ENCODE measurements around the gene MOK.
"Not testable (repeated sequence)": the region's sequence is repeated elsewhere in the genome, so short reads cannot be mapped to it uniquely, and the experiment has no call there.

The MOK gene

DNA sequence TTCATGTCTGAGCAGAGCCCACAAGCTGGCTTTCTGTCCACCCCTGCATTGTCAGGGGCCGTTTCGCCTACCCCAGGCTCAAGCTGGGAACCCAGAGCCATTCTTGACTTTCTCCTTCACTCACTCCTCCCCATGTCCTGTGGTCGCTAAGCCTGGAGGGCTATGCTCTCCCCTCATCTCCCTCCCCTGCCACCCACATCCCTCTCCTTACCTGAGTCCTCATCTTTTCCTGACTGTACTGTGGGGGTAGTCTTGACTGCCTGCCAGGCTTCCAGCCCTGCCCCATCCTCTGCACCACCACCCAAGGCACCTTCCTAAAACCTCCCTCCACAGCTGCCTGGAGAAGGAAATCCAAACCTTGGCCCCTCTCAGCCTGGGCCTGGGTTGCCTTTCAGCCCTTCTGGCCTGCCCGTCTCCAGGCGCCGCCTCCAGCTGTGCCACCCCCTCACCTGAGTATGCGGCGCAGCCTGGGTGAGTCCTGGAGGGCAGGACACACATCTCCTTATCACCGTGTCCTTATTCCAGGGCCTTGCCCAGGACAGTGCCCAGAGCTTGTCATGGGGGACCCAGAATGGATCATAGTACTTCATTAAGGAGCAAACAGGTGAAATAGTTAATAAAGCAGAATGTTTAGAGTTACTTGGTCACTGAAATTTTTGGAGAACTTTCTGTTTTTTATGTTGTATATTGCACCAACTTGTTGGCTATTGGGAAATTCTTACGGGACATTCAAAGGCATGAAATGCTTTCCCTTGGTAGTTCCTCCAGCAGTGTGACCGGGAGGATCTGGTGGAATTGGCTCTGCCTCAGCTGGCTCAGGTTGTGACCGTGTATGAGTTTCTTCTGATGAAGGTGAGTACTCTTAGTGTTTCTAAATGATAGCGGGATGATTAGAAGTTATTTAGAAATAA is 29.1 kb upstream of the MOK start:
- H3K4me1 Mint-ChIP-seq (ENCODE audit: low read depth): no peaks in the 10 kb centered on the region
- H3K27me3 Mint-ChIP-seq (ENCODE audit: low read depth): no peaks in the 10 kb centered on the region
- peak overlapping the region; percentile 4 for H3K27ac Mint-ChIP-seq
- H3K9me3 Mint-ChIP-seq: no peaks in the 10 kb centered on the region
- no peak overlapping the region for H3K4me3 Mint-ChIP-seq
- DNase-seq (ENCODE audit: low spot score): no peak
- H3K36me3 Mint-ChIP-seq (ENCODE audit: low read depth): peaks cover 24% of the 10 kb centered on the region

DNA sequence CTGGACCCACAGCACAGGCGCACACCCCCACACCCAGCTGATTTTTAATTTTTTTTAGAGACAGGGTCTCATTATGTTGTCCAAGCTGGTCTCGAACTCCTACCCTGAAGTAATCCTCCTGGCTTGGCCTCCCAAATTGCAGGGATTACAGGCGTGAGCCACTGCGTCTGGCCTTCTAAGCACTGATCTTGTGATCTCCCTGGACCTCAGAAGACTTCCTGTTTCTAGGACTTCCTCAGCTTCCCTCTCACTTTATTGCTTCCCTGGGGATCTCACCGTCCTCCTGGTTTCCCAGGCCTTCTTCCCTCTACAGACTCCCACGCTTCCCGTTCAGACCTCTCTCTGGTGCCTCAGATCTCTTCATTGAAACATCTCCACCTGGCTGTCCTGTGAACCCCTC is 28.4 kb upstream of the MOK start:
- DNase-seq (ENCODE audit: low spot score): no peak
- no peaks in the 10 kb centered on the region for H3K4me1 Mint-ChIP-seq (ENCODE audit: low read depth)
- H3K27me3 Mint-ChIP-seq (ENCODE audit: low read depth): no peaks in the 10 kb centered on the region
- H3K36me3 Mint-ChIP-seq (ENCODE audit: low read depth): peaks cover 20% of the 10 kb centered on the region
- no peaks in the 10 kb centered on the region for H3K9me3 Mint-ChIP-seq
- no peak overlapping the region for H3K4me3 Mint-ChIP-seq
- H3K27ac Mint-ChIP-seq: peak overlapping the region; percentile 4

DNA sequence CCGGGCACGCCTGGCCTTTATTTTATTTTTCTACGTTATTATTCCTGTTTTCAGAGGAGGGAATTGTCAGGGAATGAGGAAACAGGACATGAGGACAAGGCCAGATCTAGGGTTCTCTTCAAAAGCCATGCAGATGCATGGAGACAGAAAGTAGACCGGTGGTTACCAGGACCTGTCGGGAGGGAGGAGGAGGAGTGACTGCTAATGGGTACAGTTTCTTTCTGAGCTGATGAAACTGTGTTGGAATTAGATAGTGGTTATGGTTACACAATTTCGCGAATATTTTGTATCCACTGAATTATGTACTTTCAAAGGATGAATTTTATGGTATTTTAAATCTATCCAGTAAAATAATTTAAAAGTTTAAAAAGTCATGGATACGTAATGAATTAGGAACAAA is 25.8 kb upstream of the MOK start:
- Mint-ChIP-seq H3K9me3 (no peaks in the 10 kb centered on the region), H3K4me1 (ENCODE audit: low read depth) (no peaks in the 10 kb centered on the region), H3K27me3 (ENCODE audit: low read depth) (no peaks in the 10 kb centered on the region), H3K27ac (no peak overlapping the region), H3K36me3 (ENCODE audit: low read depth) (peaks cover 16% of the 10 kb centered on the region), H3K4me3 (no peak overlapping the region)
- DNase-seq (ENCODE audit: low spot score): no peak

DNA sequence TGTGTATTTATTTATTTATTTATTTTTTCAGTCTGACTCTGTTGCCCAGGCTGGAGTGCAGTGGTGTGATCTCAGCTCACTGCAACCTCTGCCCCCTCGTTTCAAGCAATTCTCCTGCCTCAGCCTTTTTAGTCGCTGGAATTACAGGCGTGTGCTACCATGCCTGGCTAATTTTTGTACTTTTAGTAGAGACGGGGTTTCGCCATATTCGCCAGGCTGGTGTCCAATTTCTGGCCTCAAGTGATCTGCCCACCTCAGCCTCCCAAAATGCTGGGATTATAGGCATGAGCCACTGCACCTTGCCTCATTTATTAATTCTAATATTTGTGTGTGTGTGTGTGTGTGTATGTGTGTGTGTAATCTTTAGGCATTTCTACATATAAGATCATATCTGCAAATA is 24.4 kb upstream of the MOK start:
- not testable (repeated sequence) for H3K4me1 Mint-ChIP-seq (ENCODE audit: low read depth); H3K4me3 Mint-ChIP-seq; H3K9me3 Mint-ChIP-seq; H3K27me3 Mint-ChIP-seq (ENCODE audit: low read depth); DNase-seq (ENCODE audit: low spot score); H3K27ac Mint-ChIP-seq
- peaks cover 12% of the 10 kb centered on the region for H3K36me3 Mint-ChIP-seq (ENCODE audit: low read depth)

DNA sequence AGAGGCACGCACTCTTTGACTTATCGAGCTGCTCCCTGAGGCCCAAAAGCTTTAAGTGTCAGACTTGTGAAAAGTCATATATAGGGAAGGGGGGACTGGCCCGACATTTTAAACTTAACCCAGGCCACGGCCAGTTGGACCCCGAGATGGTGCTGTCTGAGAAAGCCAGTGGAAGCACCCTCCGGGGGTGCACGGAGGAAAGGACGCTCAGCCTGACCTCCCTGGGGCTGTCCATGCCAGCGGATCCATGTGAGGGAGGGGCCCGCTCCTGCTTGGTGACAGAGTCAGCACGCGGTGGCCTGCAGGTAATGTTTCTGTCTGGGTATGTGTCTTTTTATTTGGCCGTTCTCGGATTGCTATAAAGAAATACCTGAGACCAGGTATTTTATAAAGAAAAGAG is 21.6 kb upstream of the MOK start:
- no peak for DNase-seq (ENCODE audit: low spot score)
- Mint-ChIP-seq H3K4me1 (ENCODE audit: low read depth) (peaks cover 1% of the 10 kb centered on the region), H3K36me3 (ENCODE audit: low read depth) (peaks cover 8% of the 10 kb centered on the region), H3K9me3 (no peaks in the 10 kb centered on the region), H3K4me3 (no peak overlapping the region), H3K27me3 (ENCODE audit: low read depth) (no peaks in the 10 kb centered on the region), H3K27ac (no peak overlapping the region)

DNA sequence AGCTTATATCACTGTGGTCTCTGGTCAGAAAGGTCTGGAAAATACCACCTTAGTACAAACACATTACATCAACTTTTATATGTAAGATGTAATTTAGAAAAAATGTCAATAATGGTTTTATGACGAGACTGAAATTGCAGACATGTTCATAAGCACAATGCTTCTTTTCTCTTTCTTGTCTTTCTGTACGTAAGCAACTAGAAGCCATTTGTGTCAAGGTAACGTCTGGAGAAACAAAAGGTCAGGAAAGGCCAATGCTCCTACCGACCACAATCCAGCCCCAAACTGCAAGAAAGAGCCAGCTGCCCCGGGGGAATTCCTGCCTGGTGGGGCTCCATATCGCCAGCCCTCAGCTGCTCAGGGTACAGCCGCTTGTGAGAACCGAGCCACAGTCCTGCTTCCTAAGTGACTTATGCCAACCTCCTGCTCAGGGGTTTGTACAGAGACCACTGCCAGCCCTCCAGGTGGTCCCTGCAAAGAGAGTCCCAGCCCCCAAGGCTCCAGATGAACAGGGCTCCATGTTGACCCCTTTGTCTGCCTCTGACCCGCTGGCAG is 20.9 kb upstream of the MOK start:
- Mint-ChIP-seq H3K9me3 (no peaks in the 10 kb centered on the region), H3K4me3 (no peak overlapping the region), H3K27me3 (ENCODE audit: low read depth) (no peaks in the 10 kb centered on the region), H3K36me3 (ENCODE audit: low read depth) (peaks cover 8% of the 10 kb centered on the region), H3K27ac (no peak overlapping the region), H3K4me1 (ENCODE audit: low read depth) (peaks cover 4% of the 10 kb centered on the region)
- no peak for DNase-seq (ENCODE audit: low spot score)

DNA sequence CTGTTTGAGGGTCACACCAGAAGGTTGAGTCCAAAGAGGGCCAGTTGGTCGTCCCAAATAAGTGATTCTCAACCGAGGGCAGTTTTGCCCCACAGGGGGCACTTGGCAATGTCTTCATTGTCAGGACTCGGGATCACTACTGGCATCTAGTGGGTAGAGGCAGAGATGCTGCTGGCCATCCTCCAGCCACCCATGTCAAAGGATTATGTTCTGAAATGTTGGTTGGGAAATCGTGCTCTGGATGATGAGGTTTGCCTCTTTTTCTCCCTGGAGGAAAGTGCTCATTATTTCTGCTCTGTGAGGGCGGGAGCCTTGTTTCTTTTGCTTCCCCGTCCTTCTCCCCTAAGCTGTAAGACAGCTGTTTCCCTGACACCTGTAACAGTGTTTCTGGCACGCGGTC is 18.1 kb upstream of the MOK start:
- Mint-ChIP-seq H3K4me3 (no peak overlapping the region), H3K4me1 (ENCODE audit: low read depth) (peaks cover 21% of the 10 kb centered on the region), H3K9me3 (no peaks in the 10 kb centered on the region), H3K27me3 (ENCODE audit: low read depth) (no peaks in the 10 kb centered on the region), H3K36me3 (ENCODE audit: low read depth) (peaks cover 8% of the 10 kb centered on the region), H3K27ac (no peak overlapping the region)
- no peak for DNase-seq (ENCODE audit: low spot score)

DNA sequence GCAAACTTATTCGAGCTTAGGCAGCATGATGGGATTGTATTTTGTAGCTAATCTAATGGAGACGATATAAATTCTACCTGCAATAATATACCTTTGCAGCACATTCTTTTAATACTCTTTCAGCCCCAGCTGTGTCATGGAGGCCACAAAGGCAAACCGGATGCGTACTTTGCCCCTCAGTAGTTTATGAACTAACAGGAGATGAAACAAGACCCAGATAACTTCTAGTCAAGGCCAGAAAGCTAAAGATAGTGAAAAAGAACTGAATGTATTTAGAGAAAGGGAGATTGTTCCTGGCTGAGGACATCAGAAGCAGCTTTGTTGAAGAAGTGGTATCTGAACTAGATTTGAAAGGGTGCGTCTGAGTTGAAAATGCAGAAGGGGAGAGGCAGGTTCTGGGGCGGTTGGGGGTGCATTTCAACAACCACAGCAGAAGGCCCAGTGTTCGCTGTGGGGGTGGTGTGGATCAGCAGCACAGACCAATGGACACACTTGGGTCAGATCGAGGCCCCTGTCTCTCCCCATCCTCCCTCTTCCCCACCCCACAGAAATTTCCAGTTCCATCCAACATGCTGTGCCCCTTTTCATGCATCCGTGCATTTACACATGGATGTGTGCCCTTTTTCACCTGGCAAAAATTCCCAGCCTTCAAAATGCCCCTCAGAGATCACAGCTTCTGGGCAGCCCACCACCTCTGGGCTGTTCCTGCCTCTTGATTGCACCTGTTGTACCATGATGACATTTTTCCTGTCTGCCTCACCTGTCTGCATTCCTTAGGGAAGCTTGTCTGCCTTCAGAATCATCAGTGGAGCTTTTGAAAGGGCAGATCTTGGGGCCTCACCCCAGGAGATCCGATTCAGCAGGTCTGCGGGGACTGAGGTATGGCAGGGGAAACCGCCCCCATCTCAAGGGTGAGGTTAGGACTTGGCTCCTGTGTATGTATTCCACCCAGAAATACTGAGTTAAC is 16.8 kb upstream of the MOK start:
- Mint-ChIP-seq H3K9me3 (no peaks in the 10 kb centered on the region), H3K4me1 (ENCODE audit: low read depth) (peaks cover 33% of the 10 kb centered on the region), H3K36me3 (ENCODE audit: low read depth) (peaks cover 6% of the 10 kb centered on the region), H3K27ac (no peak overlapping the region), H3K4me3 (no peak overlapping the region), H3K27me3 (ENCODE audit: low read depth) (no peaks in the 10 kb centered on the region)
- no peak for DNase-seq (ENCODE audit: low spot score)

DNA sequence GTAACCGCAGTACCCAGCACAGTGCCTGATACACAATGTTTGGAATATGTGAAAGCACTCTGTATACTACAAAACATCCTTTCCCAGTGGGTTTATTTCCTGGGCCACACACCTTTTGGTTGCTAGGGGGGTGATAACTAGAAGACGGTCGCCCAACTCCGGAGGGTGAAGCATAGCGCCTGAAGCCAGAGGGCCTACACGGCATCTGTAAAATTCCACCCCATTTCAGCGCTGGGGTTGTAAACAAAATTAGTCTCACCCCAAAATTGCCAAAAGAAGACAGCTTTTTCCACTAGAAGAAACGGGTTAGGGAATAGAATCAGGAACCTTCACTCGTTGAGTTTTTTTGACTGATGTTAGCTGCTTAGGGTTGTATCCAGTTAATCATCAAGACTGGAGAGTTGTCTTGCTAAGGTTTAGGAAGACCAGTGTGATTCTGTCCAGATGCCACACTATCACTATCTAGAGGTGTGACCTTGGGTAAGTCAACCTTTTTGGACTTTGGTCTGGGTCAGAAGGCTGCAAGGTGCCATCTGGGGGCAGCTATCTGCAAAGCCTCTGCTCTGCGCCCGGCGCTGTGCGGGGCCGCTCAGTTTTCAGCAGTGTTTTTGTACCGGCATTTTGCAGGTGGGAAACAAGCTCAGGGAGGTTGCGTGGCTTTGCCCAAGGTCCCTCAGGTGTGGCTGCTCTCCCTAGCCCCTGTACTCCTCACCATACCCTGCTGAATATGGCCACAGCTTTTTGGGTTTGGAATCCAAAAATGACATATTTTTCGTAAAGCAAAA is 15.9 kb upstream of the MOK start:
- Mint-ChIP-seq H3K4me3 (peak overlapping the region; percentile 88), H3K27me3 (ENCODE audit: low read depth) (no peaks in the 10 kb centered on the region), H3K4me1 (ENCODE audit: low read depth) (peaks cover 38% of the 10 kb centered on the region), H3K9me3 (no peaks in the 10 kb centered on the region), H3K36me3 (ENCODE audit: low read depth) (peaks cover 4% of the 10 kb centered on the region), H3K27ac (peak overlapping the region; percentile 87)
- DNase-seq (ENCODE audit: low spot score): no peak

DNA sequence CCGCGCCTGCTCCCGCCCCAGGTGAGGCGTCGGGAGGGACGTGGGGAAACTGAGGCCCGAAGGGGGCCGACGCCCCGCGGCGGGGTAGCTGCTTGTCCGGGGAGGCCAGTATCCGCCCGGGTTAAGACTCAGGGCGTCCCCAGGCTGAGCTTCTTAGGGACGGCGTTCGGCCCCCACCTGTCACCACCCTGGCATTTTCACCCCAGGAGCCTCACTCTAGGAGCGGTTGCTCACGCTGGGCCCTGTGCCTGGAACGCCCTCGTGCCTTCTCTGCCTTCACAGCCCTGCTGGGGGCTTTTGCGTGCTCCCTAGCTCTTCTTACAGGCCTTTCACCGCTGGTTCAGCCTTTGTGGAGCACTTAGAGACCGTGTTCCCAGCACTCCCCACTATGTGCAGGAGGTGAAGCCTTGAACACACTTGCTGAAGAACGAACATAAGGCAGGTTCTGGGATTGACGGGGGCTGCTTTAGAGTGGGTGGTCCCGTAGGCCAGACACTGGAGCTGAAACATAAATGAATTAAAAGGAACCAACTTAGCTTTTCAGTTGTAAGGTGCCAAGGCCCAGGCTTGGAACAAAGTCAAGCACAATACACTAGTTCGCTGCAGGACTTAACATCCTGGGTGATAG is 15.2 kb upstream of the MOK start:
- H3K36me3 Mint-ChIP-seq (ENCODE audit: low read depth): peaks cover 4% of the 10 kb centered on the region
- no peaks in the 10 kb centered on the region for H3K27me3 Mint-ChIP-seq (ENCODE audit: low read depth)
- peak; percentile 27 for DNase-seq (ENCODE audit: low spot score)
- H3K4me3 Mint-ChIP-seq: peak overlapping the region; percentile 88
- H3K9me3 Mint-ChIP-seq: no peaks in the 10 kb centered on the region
- peak overlapping the region; percentile 87 for H3K27ac Mint-ChIP-seq
- peaks cover 38% of the 10 kb centered on the region for H3K4me1 Mint-ChIP-seq (ENCODE audit: low read depth)

DNA sequence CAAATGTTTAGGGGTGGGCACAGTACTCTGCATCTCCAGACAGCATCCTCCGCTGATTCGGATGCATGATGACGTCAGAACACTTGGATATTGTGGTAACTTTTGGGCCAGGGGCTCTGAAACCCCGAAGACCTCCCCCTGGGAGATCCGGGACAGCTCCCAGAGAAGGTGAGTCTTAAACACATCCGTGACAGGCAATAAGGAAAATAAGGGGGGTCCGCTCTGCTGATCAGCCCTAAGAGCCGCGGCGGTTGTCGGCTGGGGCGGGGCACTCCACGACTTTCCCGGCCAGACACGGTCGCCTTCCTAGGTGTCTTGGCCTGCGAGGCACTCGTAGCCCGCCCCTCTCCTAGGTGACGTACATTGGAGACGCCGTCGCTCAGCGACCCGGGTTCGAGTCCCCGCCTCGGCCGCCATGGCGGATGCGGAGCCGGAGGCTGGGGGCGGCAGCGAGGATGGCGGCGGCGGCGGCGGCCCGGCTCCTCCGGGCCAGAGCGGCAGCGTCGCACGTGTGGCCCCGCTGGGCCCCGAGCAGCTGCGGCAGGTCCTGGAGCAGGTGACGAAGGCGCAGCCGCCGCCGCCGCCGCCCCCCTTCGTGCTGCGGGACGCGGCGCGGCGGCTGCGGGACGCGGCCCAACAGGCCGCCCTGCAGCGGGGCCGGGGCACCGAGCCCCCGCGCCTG is 14.5 kb upstream of the MOK start, which contains the start of gene ZNF839:
TSS of gene ZNF839 (plus strand) at position 396 of the 682 bp plus-strand sequence. CDS start at position 416, 20 bp downstream.
- peaks cover 4% of the 10 kb centered on the region for H3K36me3 Mint-ChIP-seq (ENCODE audit: low read depth)
- peak within 1 kb of the TSS; percentile 95 for H3K4me3 Mint-ChIP-seq
- H3K9me3 Mint-ChIP-seq: no peaks in the 10 kb centered on the region
- H3K27ac Mint-ChIP-seq: peak within 1 kb of the TSS; percentile 98
- DNase-seq (ENCODE audit: low spot score): peak; percentile 91
- H3K4me1 Mint-ChIP-seq (ENCODE audit: low read depth): peaks cover 42% of the 10 kb centered on the region
- no peaks in the 10 kb centered on the region for H3K27me3 Mint-ChIP-seq (ENCODE audit: low read depth)

DNA sequence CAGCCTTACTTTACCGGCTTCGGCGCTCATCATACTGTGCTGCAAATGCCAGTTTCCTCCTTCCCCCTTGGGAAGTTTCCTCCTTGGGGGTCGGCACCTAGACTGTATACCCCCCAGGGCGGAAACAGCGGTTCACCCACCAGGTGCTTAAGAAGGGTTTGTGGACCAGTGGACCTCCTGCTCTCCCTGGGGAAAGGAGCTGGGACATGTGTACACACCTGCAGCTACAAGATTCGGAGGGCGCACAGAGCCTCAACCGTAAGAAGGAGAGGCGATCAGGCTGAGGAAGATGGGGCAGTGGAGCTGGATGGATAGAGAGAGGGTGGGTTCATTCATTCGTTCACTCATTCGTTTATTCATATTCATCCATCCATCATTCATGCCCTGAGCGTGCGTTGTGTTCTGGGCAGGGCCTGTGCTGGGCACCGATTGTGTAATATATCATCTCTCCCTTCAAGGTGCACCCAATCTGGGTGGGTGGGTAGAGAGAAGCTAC is 13.9 kb upstream of the MOK start:
- H3K36me3 Mint-ChIP-seq (ENCODE audit: low read depth): peaks cover 4% of the 10 kb centered on the region
- peak overlapping the region; percentile 98 for H3K27ac Mint-ChIP-seq
- H3K27me3 Mint-ChIP-seq (ENCODE audit: low read depth): no peaks in the 10 kb centered on the region
- no peaks in the 10 kb centered on the region for H3K9me3 Mint-ChIP-seq
- H3K4me1 Mint-ChIP-seq (ENCODE audit: low read depth): peaks cover 46% of the 10 kb centered on the region
- no peak for DNase-seq (ENCODE audit: low spot score)
- H3K4me3 Mint-ChIP-seq: peak overlapping the region; percentile 95
